ENCODE data around the gene CCDC141. TPM values are rescaled to one million over a fixed set of nuclear protein-coding genes. Genes with fewer than 3 reads are reported as not detected.

CCDC141 gene
- total RNA-seq, 1 experiment from 2014 or later: 11.5 TPM

GRCh38 chr2:178783889-178784288, 266.0 kb downstream of the CCDC141 start:
- no peak for DNase-seq
- no peak for TF ChIP-seq CTCF (IDR thresholded peaks at IDR 0.05; ENCODE audit: insufficient read depth in 1 of 2, low read depth in 1 of 2, low read length in 1 of 2, severe bottlenecking in 1 of 2, unreplicated experiment in 1 of 2)
- H3K4me3 Mint-ChIP-seq (ENCODE audit: unreplicated experiment): no peak overlapping the region
- no peaks in the 10 kb centered on the region for H3K9me3 Mint-ChIP-seq (ENCODE audit: unreplicated experiment)
- Histone ChIP-seq H3K4me1 (no peaks in the 10 kb centered on the region), H3K9me3 (no peaks in the 10 kb centered on the region), H3K36me3 (ENCODE audit: control insufficient read depth, insufficient read depth, low read length) (no peaks in the 10 kb centered on the region), H3K27me3 (replicated peaks; ENCODE audit: control insufficient read depth, insufficient read depth, low read length) (no peaks in the 10 kb centered on the region), H3K4me3 (ENCODE audit: low read depth, low read length) (no peak overlapping the region)
- ChIA-PET POLR2A (no interaction called here), CTCF (no interaction called here)
- BruUV-seq (replicated peaks): no TSS peak
- no peaks in the 10 kb centered on the region for H3K4me1 Mint-ChIP-seq (ENCODE audit: low read depth, unreplicated experiment)
- no peak overlapping the region for H3K27ac Mint-ChIP-seq (ENCODE audit: unreplicated experiment)
- intact Hi-C loops (cut with micrococcal nuclease; ENCODE audit: unreplicated experiment): no loop called here
- H3K36me3 Mint-ChIP-seq (ENCODE audit: insufficient read depth, unreplicated experiment): no peaks in the 10 kb centered on the region
- no peaks in the 10 kb centered on the region for H3K27me3 Mint-ChIP-seq (ENCODE audit: insufficient read depth, unreplicated experiment)

DNA sequence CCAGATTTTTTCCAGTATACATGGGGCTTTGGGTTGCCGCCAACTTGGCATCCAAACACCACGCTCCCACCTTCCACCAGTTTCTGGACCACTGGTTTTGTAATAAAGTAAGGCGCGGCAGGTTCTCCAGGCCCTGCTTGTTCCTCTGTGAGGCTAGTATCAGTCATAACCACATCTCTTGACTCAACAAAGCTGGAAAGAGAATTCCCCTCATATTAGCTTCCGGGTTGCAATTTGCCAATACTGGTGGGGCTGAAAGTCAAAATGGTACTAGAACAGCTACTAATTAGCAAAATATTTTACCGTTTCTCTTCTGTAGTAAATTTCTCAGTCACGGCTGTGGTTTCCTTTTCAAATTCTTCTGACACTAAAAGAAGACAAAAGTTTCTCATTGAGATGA, 267.7 kb downstream of the CCDC141 start:
- H3K4me3 Mint-ChIP-seq (ENCODE audit: unreplicated experiment): no peak overlapping the region
- no peaks in the 10 kb centered on the region for H3K36me3 Mint-ChIP-seq (ENCODE audit: insufficient read depth, unreplicated experiment)
- H3K9me3 Mint-ChIP-seq (ENCODE audit: unreplicated experiment): no peaks in the 10 kb centered on the region
- H3K27ac Mint-ChIP-seq (ENCODE audit: unreplicated experiment): no peak overlapping the region
- Histone ChIP-seq H3K27me3 (replicated peaks; ENCODE audit: control insufficient read depth, insufficient read depth, low read length) (no peaks in the 10 kb centered on the region), H3K36me3 (ENCODE audit: control insufficient read depth, insufficient read depth, low read length) (no peaks in the 10 kb centered on the region), H3K4me3 (ENCODE audit: low read depth, low read length) (no peak overlapping the region), H3K4me1 (no peaks in the 10 kb centered on the region), H3K9me3 (no peaks in the 10 kb centered on the region)
- H3K27me3 Mint-ChIP-seq (ENCODE audit: insufficient read depth, unreplicated experiment): no peaks in the 10 kb centered on the region
- POLR2A ChIA-PET: no interaction called here
- no peak for TF ChIP-seq CTCF (IDR thresholded peaks at IDR 0.05; ENCODE audit: insufficient read depth in 1 of 2, low read depth in 1 of 2, low read length in 1 of 2, severe bottlenecking in 1 of 2, unreplicated experiment in 1 of 2)
- no peak for DNase-seq
- H3K4me1 Mint-ChIP-seq (ENCODE audit: low read depth, unreplicated experiment): no peaks in the 10 kb centered on the region
- intact Hi-C loops (cut with micrococcal nuclease; ENCODE audit: unreplicated experiment): no loop called here
- BruUV-seq (replicated peaks): no TSS peak
- CTCF ChIA-PET: no interaction called here

Other genes starting within 250 kb of the CCDC141 start
- 9.3 and 11.0 TPM in 2 replicates for gene TTN, start 242.7 kb downstream of the CCDC141 start, total RNA-seq (2022)
- gene SESTD1, start 214.7 kb upstream of the CCDC141 start, total RNA-seq (2022): 44.7 and 50.2 TPM in 2 replicates

Measured in Caco-2 (cell line).